ENCODE results near the gene DSG2. TPM values are rescaled to one million over a fixed set of nuclear protein-coding genes. Genes with fewer than 3 reads are reported as not detected.
"Not testable (repeated sequence)": the region's sequence is repeated elsewhere in the genome, so short reads cannot be mapped to it uniquely, and the experiment has no call there.

DSG2 gene
- total RNA-seq, 4 donors from 2014 or later: 13.9 to 35.4 (median 24.1) TPM

GRCh38 chr18:31493171-31493570 lies 4.8 kb upstream of the DSG2 start:
- Histone ChIP-seq H3K27me3 (peaks cover 9% of the 10 kb centered on the region), H3K27ac (no peak overlapping the region), H3K36me3 (no peaks in the 10 kb centered on the region), H3K9me3 (no peaks in the 10 kb centered on the region), H3K4me3 (no peak overlapping the region), H3K4me1 (peaks cover 12% of the 10 kb centered on the region)
- 93% methylated on average over 7 of the region's 7 CpGs for WGBS
- TF ChIP-seq CTCF (IDR thresholded peaks at IDR 0.05) (no peak), POLR2AphosphoS5 (IDR thresholded peaks at IDR 0.05) (no peak), EP300 (IDR thresholded peaks at IDR 0.05) (no peak), POLR2A (IDR thresholded peaks at IDR 0.05) (no peak)
- no peak for DNase-seq (ENCODE audit: low spot score in 2 of 2)

GRCh38 chr18:31493941-31494340 lies 4.0 kb upstream of the DSG2 start:
- TF ChIP-seq POLR2AphosphoS5 (IDR thresholded peaks at IDR 0.05): no peak
- TF ChIP-seq POLR2A (IDR thresholded peaks at IDR 0.05): no peak
- TF ChIP-seq CTCF (IDR thresholded peaks at IDR 0.05): no peak
- no peak for TF ChIP-seq EP300 (IDR thresholded peaks at IDR 0.05)
- no peak for DNase-seq (ENCODE audit: low spot score in 2 of 2)
- peaks cover 19% of the 10 kb centered on the region for H3K4me1 ChIP-seq

GRCh38 chr18:31494705-31495244 lies 3.2 kb upstream of the DSG2 start:
- peaks cover 27% of the 10 kb centered on the region for H3K4me1 ChIP-seq
- not testable (repeated sequence) for DNase-seq (ENCODE audit: low spot score in 2 of 2)
- 70% methylated on average over 2 of the region's 2 CpGs for WGBS

More at GRCh38 chr18:31493941-31494340, 4.0 kb upstream of the DSG2 start:
- Histone ChIP-seq H3K27ac (no peak overlapping the region), H3K27me3 (peaks cover 11% of the 10 kb centered on the region), H3K36me3 (no peaks in the 10 kb centered on the region), H3K4me3 (no peak overlapping the region), H3K9me3 (no peaks in the 10 kb centered on the region)

GRCh38 chr18:31497404-31497835 lies 557 bp upstream of the DSG2 start:
- H3K9me3 ChIP-seq: no peaks in the 10 kb centered on the region
- peaks cover 11% of the 10 kb centered on the region for H3K27me3 ChIP-seq
- H3K4me1 ChIP-seq: peaks cover 39% of the 10 kb centered on the region
- H3K27ac ChIP-seq: peak overlapping the region; percentile 88
- TF ChIP-seq CTCF (IDR thresholded peaks at IDR 0.05) (no peak), EP300 (IDR thresholded peaks at IDR 0.05) (no peak), POLR2AphosphoS5 (IDR thresholded peaks at IDR 0.05) (no peak), POLR2A (IDR thresholded peaks at IDR 0.05) (no peak)
- no peaks in the 10 kb centered on the region for H3K36me3 ChIP-seq
- 26% methylated on average over 22 of the region's 25 CpGs for WGBS
- peak overlapping the region; percentile 56 for H3K4me3 ChIP-seq
- no peak for DNase-seq (ENCODE audit: low spot score in 2 of 2)

More at GRCh38 chr18:31494705-31495244, 3.2 kb upstream of the DSG2 start:
- H3K27ac ChIP-seq, H3K9me3 ChIP-seq, H3K4me3 ChIP-seq, H3K36me3 ChIP-seq: not testable (repeated sequence)
- H3K27me3 ChIP-seq: peaks cover 11% of the 10 kb centered on the region

GRCh38 chr18:31498574-31499524 lies 872 bp downstream of the DSG2 start:
- WGBS: 13% methylated on average over 22 of the region's 22 CpGs
- no peak for DNase-seq (ENCODE audit: low spot score in 2 of 2)
- Histone ChIP-seq H3K27me3 (peaks cover 11% of the 10 kb centered on the region), H3K36me3 (no peaks in the 10 kb centered on the region), H3K27ac (peak overlapping the region; percentile 88), H3K9me3 (no peaks in the 10 kb centered on the region), H3K4me3 (peak overlapping the region; percentile 56), H3K4me1 (peaks cover 36% of the 10 kb centered on the region)
- no peak for TF ChIP-seq CTCF (IDR thresholded peaks at IDR 0.05)
- no peak for TF ChIP-seq POLR2A (IDR thresholded peaks at IDR 0.05)
- no peak for TF ChIP-seq EP300 (IDR thresholded peaks at IDR 0.05)
- TF ChIP-seq POLR2AphosphoS5 (IDR thresholded peaks at IDR 0.05): no peak

Data from suprapubic skin (tissue), 4 donors.